ENCODE results near the gene COL20A1. TPM values are rescaled to one million over a fixed set of nuclear protein-coding genes. Genes with fewer than 3 reads are reported as not detected.

The COL20A1 gene
- total RNA-seq, 1 donor from 2014 or later: 5.0 TPM

DNA sequence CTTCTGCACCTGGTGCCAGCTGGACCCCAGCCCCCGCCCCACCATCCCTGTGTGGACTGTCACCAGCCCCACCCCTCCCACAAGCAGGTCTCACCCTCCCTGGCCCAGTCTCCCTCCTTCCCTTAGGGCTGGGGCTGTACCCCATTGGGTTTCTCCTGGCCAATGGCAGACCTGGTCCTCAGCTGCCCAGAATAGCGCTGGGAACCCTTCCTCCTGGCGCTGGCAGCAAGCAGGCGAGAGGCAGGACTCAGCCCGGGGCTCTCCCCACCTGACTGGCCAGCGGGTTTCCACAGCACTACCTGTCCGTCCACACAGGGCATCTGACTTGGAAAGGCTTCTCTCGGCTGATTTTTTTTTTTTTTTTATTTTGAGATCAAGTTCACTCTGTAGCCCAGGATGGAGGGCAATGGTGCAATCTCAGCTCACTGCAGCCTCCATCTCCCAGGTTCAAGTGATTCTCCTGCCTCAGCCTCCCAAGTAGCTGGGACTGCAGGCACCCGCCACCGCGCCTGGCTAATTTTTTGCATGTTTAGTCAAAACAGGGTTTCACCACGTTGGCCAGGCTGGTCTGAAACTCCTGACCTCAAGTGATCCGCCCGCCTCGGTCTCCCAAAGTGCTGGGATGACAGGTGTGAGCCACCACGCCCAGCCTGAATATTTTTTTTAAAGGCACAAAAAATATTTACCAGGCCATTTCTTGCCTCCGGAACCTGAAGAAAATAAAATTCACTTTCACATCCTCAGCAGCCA is 89.7 kb downstream of the COL20A1 start:
- Mint-ChIP-seq H3K4me3 (ENCODE audit: unreplicated experiment) (no peak overlapping the region), H3K27me3 (ENCODE audit: low read depth, unreplicated experiment) (peaks cover 30% of the 10 kb centered on the region)

GRCh38 chr20:63383556-63383955 is 90.6 kb downstream of the COL20A1 start:
- Histone ChIP-seq H3K9ac (ENCODE audit: low read length) (no peak overlapping the region), H3K4me3 (ENCODE audit: insufficient read depth, low read depth, low read length) (no peak overlapping the region), H3K79me2 (ENCODE audit: insufficient read depth, low read length) (no peaks in the 10 kb centered on the region), H3K27me3 (ENCODE audit: insufficient read depth, low read length) (no peaks in the 10 kb centered on the region), H4K20me1 (ENCODE audit: insufficient read depth, low read length) (no peaks in the 10 kb centered on the region), H3K36me3 (ENCODE audit: insufficient read depth, low read length) (no peaks in the 10 kb centered on the region), H3K9me3 (ENCODE audit: insufficient read depth, low read depth, low read length) (peaks cover 20% of the 10 kb centered on the region), H3K4me1 (ENCODE audit: insufficient read depth, low read length) (no peaks in the 10 kb centered on the region), H3K27ac (ENCODE audit: low read depth, low read length) (no peak overlapping the region), H3K4me2 (ENCODE audit: low read length) (no peak overlapping the region), H2AFZ (ENCODE audit: low read depth, low read length) (no peak overlapping the region)
- peaks cover 2% of the 10 kb centered on the region for H3K36me3 Mint-ChIP-seq (ENCODE audit: low read depth, unreplicated experiment)
- H3K27ac Mint-ChIP-seq (ENCODE audit: unreplicated experiment): no peak overlapping the region
- FAIRE-seq (no peak), DNase-seq (ENCODE audit: low read depth) (no peak)
- no peak for TF ChIP-seq CTCF (IDR thresholded peaks at IDR 0.05; ENCODE audit: insufficient read depth, low read depth, low read length)
- peaks cover 26% of the 10 kb centered on the region for H3K27me3 Mint-ChIP-seq (ENCODE audit: low read depth, unreplicated experiment)
- no peak overlapping the region for H3K4me3 Mint-ChIP-seq (ENCODE audit: unreplicated experiment)
- H3K9me3 Mint-ChIP-seq (ENCODE audit: unreplicated experiment): peaks cover 11% of the 10 kb centered on the region
- H3K4me1 Mint-ChIP-seq (ENCODE audit: low read depth, unreplicated experiment): no peaks in the 10 kb centered on the region

More for the DNA sequence above, 89.7 kb downstream of the COL20A1 start:
- peak overlapping the region; percentile 81 for H3K27ac Mint-ChIP-seq (ENCODE audit: unreplicated experiment)
- DNase-seq (ENCODE audit: low read depth) (no peak), FAIRE-seq (no peak)
- H3K36me3 ChIP-seq (ENCODE audit: insufficient read depth, low read length): no peaks in the 10 kb centered on the region
- H3K4me2 ChIP-seq (ENCODE audit: low read length): no peak overlapping the region
- no peak overlapping the region for H3K27ac ChIP-seq (ENCODE audit: low read depth, low read length)
- no peaks in the 10 kb centered on the region for H3K79me2 ChIP-seq (ENCODE audit: insufficient read depth, low read length)
- no peaks in the 10 kb centered on the region for H4K20me1 ChIP-seq (ENCODE audit: insufficient read depth, low read length)
- H3K27me3 ChIP-seq (ENCODE audit: insufficient read depth, low read length): peaks cover 7% of the 10 kb centered on the region
- no peaks in the 10 kb centered on the region for H3K4me1 ChIP-seq (ENCODE audit: insufficient read depth, low read length)
- no peak overlapping the region for H3K9ac ChIP-seq (ENCODE audit: low read length)
- H3K4me1 Mint-ChIP-seq (ENCODE audit: low read depth, unreplicated experiment): no peaks in the 10 kb centered on the region
- H2AFZ ChIP-seq (ENCODE audit: low read depth, low read length): no peak overlapping the region
- H3K9me3 ChIP-seq (ENCODE audit: insufficient read depth, low read depth, low read length): peaks cover 15% of the 10 kb centered on the region
- TF ChIP-seq EZH2 (IDR thresholded peaks at IDR 0.05; ENCODE audit: insufficient read depth, low read length) (no peak), CTCF (IDR thresholded peaks at IDR 0.05; ENCODE audit: insufficient read depth, low read depth, low read length) (no peak)
- H3K9me3 Mint-ChIP-seq (ENCODE audit: unreplicated experiment): peaks cover 11% of the 10 kb centered on the region
- H3K4me3 ChIP-seq (ENCODE audit: insufficient read depth, low read depth, low read length): no peak overlapping the region
- peaks cover 2% of the 10 kb centered on the region for H3K36me3 Mint-ChIP-seq (ENCODE audit: low read depth, unreplicated experiment)

- H3K4me2 ChIP-seq (ENCODE audit: low read length): no peak overlapping the region
- H3K27me3 ChIP-seq (ENCODE audit: insufficient read depth, low read length): no peaks in the 10 kb centered on the region
- Mint-ChIP-seq H3K27ac (ENCODE audit: unreplicated experiment) (no peak overlapping the region), H3K4me3 (ENCODE audit: unreplicated experiment) (no peak overlapping the region), H3K36me3 (ENCODE audit: low read depth, unreplicated experiment) (peaks cover 2% of the 10 kb centered on the region), H3K4me1 (ENCODE audit: low read depth, unreplicated experiment) (no peaks in the 10 kb centered on the region), H3K9me3 (ENCODE audit: unreplicated experiment) (peaks cover 14% of the 10 kb centered on the region), H3K27me3 (ENCODE audit: low read depth, unreplicated experiment) (peaks cover 25% of the 10 kb centered on the region)
- no peaks in the 10 kb centered on the region for H3K4me1 ChIP-seq (ENCODE audit: insufficient read depth, low read length)
- no peaks in the 10 kb centered on the region for H4K20me1 ChIP-seq (ENCODE audit: insufficient read depth, low read length)
- H3K9ac ChIP-seq (ENCODE audit: low read length): no peak overlapping the region
- FAIRE-seq: no peak
- no peaks in the 10 kb centered on the region for H3K36me3 ChIP-seq (ENCODE audit: insufficient read depth, low read length)
- H3K4me3 ChIP-seq (ENCODE audit: insufficient read depth, low read depth, low read length): no peak overlapping the region
- no peak overlapping the region for H3K27ac ChIP-seq (ENCODE audit: low read depth, low read length)
- H2AFZ ChIP-seq (ENCODE audit: low read depth, low read length): no peak overlapping the region
- H3K9me3 ChIP-seq (ENCODE audit: insufficient read depth, low read depth, low read length): peaks cover 20% of the 10 kb centered on the region
- H3K79me2 ChIP-seq (ENCODE audit: insufficient read depth, low read length): no peaks in the 10 kb centered on the region
- no peak for DNase-seq (ENCODE audit: low read depth)
- TF ChIP-seq CTCF (IDR thresholded peaks at IDR 0.05; ENCODE audit: insufficient read depth, low read depth, low read length): no peak
- no peak for TF ChIP-seq EZH2 (IDR thresholded peaks at IDR 0.05; ENCODE audit: insufficient read depth, low read length)
These were observed 91.3 kb downstream of the COL20A1 start for GRCh38 chr20:63384336-63384735.
